Muscle layer of duodenum (tissue), 2 donors: ENCODE data around the gene NPC1.
A peak's percentile ranks its signal among the peaks of the same experiment; 100 is the strongest.

Experiments used
- H3K27ac ChIP-seq: one replicate; pipeline ENCODE4 v1.7.0; 2013; ENCODE audit warnings: mild to moderate bottlenecking, low read length
- H3K27me3 ChIP-seq: one replicate; pipeline ENCODE4 v1.7.0; 2013; ENCODE audit warnings: low read depth, mild to moderate bottlenecking, control low read depth, low read length
- H3K36me3 ChIP-seq, 2 donors: one replicate each; pipeline ENCODE4 v1.7.0; 2013; ENCODE audit warnings: low read length in 2 of 2, control low read depth in 1 of 2, mild to moderate bottlenecking in 1 of 2; ENCODE audit not compliant: insufficient read depth in 2 of 2, control insufficient read depth in 1 of 2
- H3K4me1 ChIP-seq, 2 donors: one replicate each; pipeline ENCODE4 v1.7.0; 2013; ENCODE audit warnings: low read length in 2 of 2, mild to moderate bottlenecking in 2 of 2, control low read depth in 1 of 2, moderate library complexity in 1 of 2; ENCODE audit not compliant: insufficient read depth in 2 of 2, control insufficient read depth in 1 of 2
- H3K4me3 ChIP-seq, 2 donors: one replicate each; pipeline ENCODE4 v1.7.0; 2013; ENCODE audit warnings: low read length in 2 of 2, low read depth in 1 of 2, mild to moderate bottlenecking in 1 of 2
- H3K9me3 ChIP-seq, 2 donors: one replicate each; pipeline ENCODE4 v1.7.0; 2013; ENCODE audit warnings: low read length in 2 of 2, control low read depth in 1 of 2, mild to moderate bottlenecking in 1 of 2; ENCODE audit not compliant: control insufficient read depth in 1 of 2
- donor health status: healthy.

NPC1 gene

DNA sequence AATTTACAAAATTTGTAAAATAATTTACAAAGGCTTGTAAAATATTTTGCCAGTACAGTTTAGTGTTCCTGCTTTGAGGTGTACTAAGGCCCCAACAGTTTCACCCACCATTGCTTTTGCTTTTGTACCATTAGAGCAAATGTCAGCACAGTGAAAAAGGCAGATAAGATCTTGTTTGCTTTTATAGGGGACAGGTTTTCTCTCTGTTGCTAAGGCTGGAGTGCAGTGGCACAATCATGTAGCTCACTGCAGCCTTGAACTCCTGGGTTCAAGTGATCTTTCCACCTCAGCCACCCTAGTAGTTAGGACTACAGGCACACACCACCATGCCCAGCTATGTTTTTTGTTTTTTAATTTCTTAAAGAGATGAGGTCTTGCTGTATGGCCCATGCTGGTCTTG, 19.6 kb upstream of the NPC1 start:
- Histone ChIP-seq H3K27me3 (no peaks in the 10 kb centered on the region), H3K4me3 (no peak overlapping the region), H3K9me3 (no peaks in the 10 kb centered on the region), H3K36me3 (peaks cover 0 to 5% of the 10 kb centered on the region in 2 donors), H3K4me1 (no peaks in the 10 kb centered on the region), H3K27ac (no peak overlapping the region)

DNA sequence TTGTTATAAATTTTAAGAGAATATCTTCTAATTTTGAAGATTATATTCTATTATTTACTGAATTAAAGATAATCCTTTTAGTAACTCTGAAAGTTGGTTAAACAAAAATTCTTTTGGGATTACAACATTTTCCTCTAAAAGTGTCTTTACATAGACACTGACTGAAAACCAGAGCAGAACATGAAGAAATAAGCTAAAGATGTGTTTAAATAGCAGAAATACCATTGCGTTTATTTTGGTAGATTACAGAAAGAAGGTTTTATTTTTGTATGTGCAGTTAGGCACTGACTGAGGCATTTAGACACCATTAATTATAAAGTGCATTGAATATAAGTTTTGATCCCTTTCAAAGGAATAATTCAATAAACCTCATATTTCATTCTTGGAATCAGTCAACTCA, 13.5 kb upstream of the NPC1 start:
- Histone ChIP-seq H3K4me1 (no peaks in the 10 kb centered on the region), H3K27ac (no peak overlapping the region), H3K4me3 (no peak overlapping the region), H3K27me3 (no peaks in the 10 kb centered on the region), H3K36me3 (no peaks in the 10 kb centered on the region), H3K9me3 (no peaks in the 10 kb centered on the region)

DNA sequence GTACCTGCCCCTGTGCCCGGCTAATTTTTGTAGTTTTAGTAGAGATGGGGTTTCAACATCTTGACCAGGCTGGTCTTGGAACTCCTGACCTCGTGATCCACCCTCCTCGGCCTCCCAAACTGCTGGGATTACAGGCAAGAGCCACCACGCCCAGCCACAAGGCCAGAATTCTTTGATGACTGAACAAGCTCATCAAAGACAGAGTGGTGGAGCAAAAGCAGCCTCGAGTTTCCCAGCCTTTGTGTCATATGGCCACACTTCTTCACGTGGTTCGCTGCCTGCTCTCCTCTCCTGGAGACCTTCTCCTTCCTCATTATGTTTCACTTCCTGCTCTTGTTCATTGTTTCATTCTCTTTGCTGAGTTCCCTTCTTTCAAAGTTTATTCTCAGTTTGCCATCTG, 9.9 kb upstream of the NPC1 start:
- no peak overlapping the region for H3K4me3 ChIP-seq
- H3K36me3 ChIP-seq, result no peaks in the 10 kb centered on the region
- no peaks in the 10 kb centered on the region for H3K27me3 ChIP-seq
- no peak overlapping the region for H3K27ac ChIP-seq
- H3K9me3 ChIP-seq, result no peaks in the 10 kb centered on the region
- no peaks in the 10 kb centered on the region for H3K4me1 ChIP-seq

DNA sequence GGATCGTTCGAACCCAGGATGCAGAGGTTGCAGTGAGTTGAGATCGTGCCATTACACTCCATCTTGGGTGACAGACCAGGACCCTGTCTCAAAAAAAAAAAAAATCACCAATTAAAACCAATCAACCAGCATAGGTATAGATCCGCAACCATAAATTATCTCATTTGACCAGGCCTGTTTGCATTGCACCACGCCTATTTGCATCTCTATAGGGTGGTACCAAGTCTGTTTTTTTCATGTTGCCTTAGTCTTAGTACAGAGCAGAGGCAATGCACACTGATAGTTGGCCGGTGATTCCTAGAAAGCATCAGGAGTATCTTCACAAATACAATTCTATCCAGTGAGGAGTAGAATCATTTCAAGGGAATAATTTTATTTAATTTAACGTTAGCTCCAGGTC, 9.3 kb upstream of the NPC1 start:
- H3K36me3 ChIP-seq, result no peaks in the 10 kb centered on the region

DNA sequence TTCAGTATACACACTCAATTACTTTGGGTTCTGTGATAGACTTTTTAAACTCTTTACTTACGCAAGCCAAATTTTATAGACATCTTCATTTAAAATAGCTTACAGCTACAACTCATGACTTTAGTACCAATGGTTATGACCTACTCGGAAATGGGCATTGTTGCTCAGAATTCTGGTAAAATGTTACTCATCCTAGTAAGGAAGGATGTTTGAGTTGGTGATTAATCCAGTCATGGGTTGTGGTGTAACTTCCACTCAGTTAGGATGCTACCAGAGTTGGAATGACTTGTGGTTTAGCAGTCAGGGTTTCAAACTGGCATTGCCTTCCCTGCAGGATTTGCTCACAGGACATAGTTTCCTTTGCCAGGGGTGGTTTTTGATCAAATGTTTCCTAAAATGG, 7.4 kb upstream of the NPC1 start:
- Histone ChIP-seq H3K4me3 (no peak overlapping the region), H3K27ac (no peak overlapping the region), H3K36me3 (no peaks in the 10 kb centered on the region), H3K9me3 (no peaks in the 10 kb centered on the region), H3K4me1 (no peaks in the 10 kb centered on the region), H3K27me3 (no peaks in the 10 kb centered on the region)

More for the DNA sequence above, 9.3 kb upstream of the NPC1 start:
- Histone ChIP-seq H3K27ac (no peak overlapping the region), H3K4me3 (no peak overlapping the region), H3K4me1 (no peaks in the 10 kb centered on the region), H3K9me3 (no peaks in the 10 kb centered on the region), H3K27me3 (no peaks in the 10 kb centered on the region)

DNA sequence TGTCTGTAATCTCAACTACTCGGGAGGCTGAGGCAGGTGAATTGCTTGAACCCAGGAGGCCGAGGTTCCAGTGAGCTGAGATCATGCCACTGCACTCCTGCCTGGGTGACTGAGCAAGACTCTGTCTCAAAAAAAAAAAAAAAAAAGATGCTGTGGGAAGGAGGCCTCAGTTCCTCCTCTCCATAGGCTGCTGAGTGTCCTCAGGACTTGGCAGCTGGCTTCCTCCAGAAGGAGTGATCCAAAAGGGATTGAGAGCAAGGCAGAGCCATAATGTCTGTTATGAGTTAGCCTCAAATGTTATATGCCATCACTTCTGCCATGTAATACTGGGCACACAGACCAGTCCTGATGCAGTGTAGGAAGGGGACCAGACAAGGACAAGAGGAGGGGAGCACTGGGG, 6.6 kb upstream of the NPC1 start:
- Histone ChIP-seq H3K4me3 (no peak overlapping the region), H3K9me3 (no peaks in the 10 kb centered on the region), H3K27ac (no peak overlapping the region)

DNA sequence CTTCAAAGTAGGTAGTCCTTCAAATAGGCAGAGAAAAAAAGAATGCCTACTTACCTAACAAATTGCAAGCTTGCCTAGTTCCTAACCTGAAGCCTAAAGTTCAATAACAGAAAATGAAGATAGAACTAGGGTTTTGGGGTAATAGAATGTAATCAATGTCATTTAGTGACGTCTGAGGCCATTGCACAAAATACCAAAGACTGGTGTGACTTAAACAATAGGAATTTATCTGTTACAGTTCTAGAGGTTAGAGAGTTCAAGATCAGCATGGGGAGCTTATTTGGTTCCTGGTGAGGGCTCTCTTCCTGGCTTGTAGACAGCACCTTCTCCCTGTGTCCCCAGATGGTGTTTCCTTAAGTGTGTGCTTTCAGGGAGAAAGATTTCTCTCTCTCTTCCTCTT, 4.7 kb upstream of the NPC1 start:
- Histone ChIP-seq H3K27ac (no peak overlapping the region), H3K4me1 (peaks cover 0 to 5% of the 10 kb centered on the region in 2 donors), H3K36me3 (peaks cover 0 to 4% of the 10 kb centered on the region in 2 donors), H3K4me3 (no peak overlapping the region), H3K27me3 (no peaks in the 10 kb centered on the region), H3K9me3 (no peaks in the 10 kb centered on the region)

More for the DNA sequence above, 6.6 kb upstream of the NPC1 start:
- no peaks in the 10 kb centered on the region for H3K4me1 ChIP-seq
- H3K36me3 ChIP-seq, result no peaks in the 10 kb centered on the region
- no peaks in the 10 kb centered on the region for H3K27me3 ChIP-seq

DNA sequence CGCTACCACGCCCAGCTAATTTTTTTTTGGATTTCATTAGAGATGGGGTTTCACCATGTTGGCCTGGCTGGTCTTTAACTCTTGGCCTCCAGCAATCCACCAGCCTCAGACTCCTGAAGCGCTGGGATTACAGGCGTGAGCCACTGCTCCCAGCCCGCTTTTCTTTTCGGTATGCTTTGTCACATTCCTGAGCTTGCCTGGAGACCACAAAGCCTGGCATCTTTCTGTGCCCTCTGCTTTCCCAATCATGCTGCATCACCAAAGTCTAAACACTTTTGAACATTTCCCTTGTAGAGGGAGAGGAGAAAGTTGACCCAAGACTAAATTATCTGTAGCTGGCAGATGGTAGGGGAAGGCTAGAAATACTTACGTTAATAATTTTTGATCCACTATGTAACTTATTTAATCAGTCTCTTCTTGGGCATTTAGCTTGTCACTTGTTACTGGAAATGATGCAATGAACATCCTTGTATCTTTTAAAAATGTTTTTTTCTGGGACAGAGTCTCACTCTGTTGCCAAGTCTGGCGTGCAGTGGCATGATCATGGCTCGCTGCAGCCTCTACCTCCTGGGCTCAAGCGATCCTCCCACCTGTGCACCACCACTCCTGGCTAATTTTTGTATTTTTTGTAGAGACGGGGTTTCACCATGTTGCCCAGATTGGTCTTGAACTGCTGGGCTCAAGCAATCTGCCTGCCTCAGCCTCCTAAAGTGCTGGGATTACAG, 2.7 kb upstream of the NPC1 start:
- no peaks in the 10 kb centered on the region for H3K27me3 ChIP-seq
- H3K9me3 ChIP-seq, result no peaks in the 10 kb centered on the region
- peaks cover 0 to 4% of the 10 kb centered on the region in 2 donors for H3K36me3 ChIP-seq
- H3K4me1 ChIP-seq, result peaks cover 5 to 16% of the 10 kb centered on the region in 2 donors
- H3K27ac ChIP-seq, result no peak overlapping the region
- H3K4me3 ChIP-seq, result no peak overlapping the region

DNA sequence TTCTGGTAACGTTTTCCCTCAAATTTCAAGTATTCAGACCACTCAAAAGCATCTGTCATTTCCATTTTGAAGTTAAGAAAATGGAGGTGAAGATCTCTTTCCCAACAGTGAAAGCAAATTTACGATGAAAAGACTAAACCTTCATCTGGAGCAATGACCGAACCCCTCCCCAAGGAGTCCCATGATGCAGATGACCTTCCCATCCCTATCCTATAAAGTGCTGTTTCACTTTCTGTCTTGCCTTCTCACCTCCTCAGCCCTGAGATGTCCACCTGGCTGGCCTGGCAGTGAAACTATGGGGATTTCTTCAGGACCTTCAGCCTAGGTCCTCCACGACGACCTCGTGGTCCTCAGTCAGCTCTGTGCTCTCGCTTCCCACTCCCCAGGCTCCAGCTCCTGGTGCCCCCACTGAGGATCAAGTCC, 925 bp upstream of the NPC1 start:
- Histone ChIP-seq H3K27ac (peak overlapping the region; percentile 81), H3K4me1 (peaks cover 10 to 25% of the 10 kb centered on the region in 2 donors), H3K36me3 (peaks cover 0 to 4% of the 10 kb centered on the region in 2 donors), H3K4me3 (peak overlapping the region; percentile 61 to 87), H3K9me3 (no peaks in the 10 kb centered on the region), H3K27me3 (no peaks in the 10 kb centered on the region)

DNA sequence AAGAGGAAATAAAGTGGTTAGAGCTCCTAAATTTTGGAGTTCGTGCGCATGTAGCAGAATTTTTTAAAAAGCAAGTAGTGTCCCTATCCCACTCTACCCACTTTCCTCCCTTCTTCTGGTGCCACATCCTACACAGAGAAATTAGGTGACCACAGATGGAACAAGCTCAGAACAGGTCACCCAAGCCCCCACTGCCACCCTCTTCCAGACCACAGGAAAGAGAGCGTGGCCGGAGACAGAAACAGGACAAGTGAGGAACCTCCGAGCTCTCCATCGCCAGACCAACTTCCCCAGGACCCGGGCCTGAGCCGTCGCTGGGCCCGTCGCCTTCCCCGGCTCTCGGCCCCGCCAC, 433 bp downstream of the NPC1 start:
- Histone ChIP-seq H3K9me3 (no peaks in the 10 kb centered on the region), H3K27ac (peak overlapping the region; percentile 97), H3K4me1 (peaks cover 10 to 25% of the 10 kb centered on the region in 2 donors), H3K4me3 (peak overlapping the region; percentile 87 to 95), H3K36me3 (peaks cover 0 to 4% of the 10 kb centered on the region in 2 donors), H3K27me3 (no peaks in the 10 kb centered on the region)

DNA sequence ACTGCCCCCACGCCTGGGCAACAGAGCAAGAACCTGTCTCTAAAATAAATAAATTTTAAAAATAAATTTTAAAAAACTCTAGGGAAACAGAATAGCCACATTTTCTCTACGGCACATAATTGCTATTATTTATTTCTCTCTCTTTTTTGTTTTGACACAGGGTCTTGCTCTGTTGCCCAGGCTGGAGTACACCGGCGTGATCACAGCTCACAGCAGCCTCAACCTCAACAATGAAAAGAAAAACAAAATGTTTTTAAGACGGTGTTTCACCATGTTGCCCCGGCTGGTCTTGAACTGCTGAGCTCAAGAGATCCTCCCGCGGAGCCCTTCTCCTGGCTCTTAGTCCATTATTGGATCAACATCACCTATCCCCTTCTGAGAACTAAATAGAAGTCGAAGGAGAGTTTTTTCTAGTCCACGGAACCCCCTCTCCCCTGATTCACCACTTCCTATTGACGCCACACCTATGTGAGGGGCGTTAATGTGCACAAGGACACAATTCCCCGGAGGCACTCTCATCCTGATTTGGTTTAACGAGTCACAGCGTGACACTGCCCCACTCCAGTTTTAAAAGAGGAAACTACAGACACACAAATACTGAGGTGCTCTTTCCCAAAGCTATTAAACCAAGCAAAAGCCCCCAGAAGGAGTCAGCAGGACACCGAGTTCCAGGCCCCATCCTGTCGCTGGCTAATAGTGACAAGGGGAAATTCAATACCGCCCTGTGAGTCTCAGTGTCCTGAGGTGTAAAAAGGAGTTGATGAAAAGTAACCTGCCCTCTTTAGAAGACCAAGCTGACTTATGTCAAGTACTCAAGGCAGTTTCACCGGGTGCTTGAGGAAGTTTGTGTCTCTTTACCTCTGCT, 1.1 kb downstream of the NPC1 start:
- Histone ChIP-seq H3K9me3 (no peaks in the 10 kb centered on the region), H3K4me1 (peaks cover 10 to 25% of the 10 kb centered on the region in 2 donors), H3K27ac (peak overlapping the region; percentile 97), H3K4me3 (peak overlapping the region; percentile 87 to 95), H3K27me3 (no peaks in the 10 kb centered on the region), H3K36me3 (peaks cover 3 to 4% of the 10 kb centered on the region in 2 donors)
